GM20431 (cell line): ENCODE measurements around the gene MTERF1.
"Not testable (repeated sequence)": the region's sequence is repeated elsewhere in the genome, so short reads cannot be mapped to it uniquely, and the experiment has no call there.

Experiments
- in situ Hi-C: fragments of 300-500 bp; cut with MseI, MboI; formaldehyde crosslinking; loops from one replicate; pipeline ENCODE4 v1.15.0; 2020; ENCODE audit warnings: low sequenced_read_pairs; ENCODE audit not compliant: unreplicated experiment

MTERF1 gene

GRCh38 chr7:91887336-91888213 lies 7.1 kb upstream of the MTERF1 start:
- in situ Hi-C loops, result not testable (repeated sequence)

GRCh38 chr7:91883676-91884362 lies 3.3 kb upstream of the MTERF1 start:
- in situ Hi-C loops, result no loop called here

- in situ Hi-C loops, result no loop called here
Measured at GRCh38 chr7:91880016-91880412, 488 bp downstream of the MTERF1 start.

GRCh38 chr7:91876391-91877133 lies 3.9 kb downstream of the MTERF1 start:
- in situ Hi-C loops, result no loop called here

GRCh38 chr7:91875851-91876250 lies 4.7 kb downstream of the MTERF1 start:
- in situ Hi-C loops, result no loop called here

GRCh38 chr7:91872928-91873327 lies 7.6 kb downstream of the MTERF1 start:
- in situ Hi-C loops, result no loop called here

GRCh38 chr7:91872069-91872468 lies 8.4 kb downstream of the MTERF1 start:
- in situ Hi-C loops, result no loop called here

GRCh38 chr7:91869661-91870060 lies 10.8 kb downstream of the MTERF1 start:
- in situ Hi-C loops, result no loop called here

GRCh38 chr7:91866599-91867148 lies 13.8 kb downstream of the MTERF1 start:
- in situ Hi-C loops, result no loop called here

- in situ Hi-C loops, result no loop called here
Measured at GRCh38 chr7:91865511-91865910, 15.0 kb downstream of the MTERF1 start.

GRCh38 chr7:91864604-91865003 lies 15.9 kb downstream of the MTERF1 start:
- in situ Hi-C loops, result not testable (repeated sequence)

GRCh38 chr7:91864070-91864469 lies 16.4 kb downstream of the MTERF1 start:
- in situ Hi-C loops, result no loop called here

- in situ Hi-C loops, result no loop called here
Measured at GRCh38 chr7:91852263-91852741, 28.2 kb downstream of the MTERF1 start.

GRCh38 chr7:91850455-91850854 lies 30.0 kb downstream of the MTERF1 start:
- in situ Hi-C loops, result no loop called here

GRCh38 chr7:91847876-91848588 lies 32.5 kb downstream of the MTERF1 start:
- in situ Hi-C loops, result no loop called here

GRCh38 chr7:91847231-91847630 lies 33.3 kb downstream of the MTERF1 start:
- in situ Hi-C loops, result no loop called here

- in situ Hi-C loops, result no loop called here
Measured at GRCh38 chr7:91846436-91846835, 34.1 kb downstream of the MTERF1 start.

- in situ Hi-C loops, result no loop called here
Measured at GRCh38 chr7:91843831-91844230, 36.7 kb downstream of the MTERF1 start.

- in situ Hi-C loops, result no loop called here
Measured at GRCh38 chr7:91838439-91838838, 42.1 kb downstream of the MTERF1 start.
